Fibroblast of lung (primary cell): Measurements from ENCODE around the gene AKT2. TPM values are rescaled to one million over a fixed set of nuclear protein-coding genes. Genes with fewer than 3 reads are reported as not detected.

ENCODE experiments used
- DNase-seq, 2 donors: peaks; one replicate each; pipeline versions ENCODE4 v3.0.0 to v3.0.0-alpha.2; 2010; ENCODE audit warnings: low read depth in 2 of 2
- H2AFZ ChIP-seq: 2 replicates; pipeline ENCODE4 v1.5.1; 2012; ENCODE audit warnings: low read length, control low read depth, inconsistent platforms
- H3K27ac ChIP-seq: 2 replicates; pipeline ENCODE4 v1.5.1; 2011; ENCODE audit warnings: low read length, control low read depth; ENCODE audit not compliant: insufficient read depth
- H3K27me3 ChIP-seq: 2 replicates; pipeline ENCODE4 v1.5.1; 2011; ENCODE audit warnings: mild to moderate bottlenecking, low read length; ENCODE audit not compliant: control insufficient read depth, insufficient read depth
- H3K36me3 ChIP-seq: 2 replicates; pipeline ENCODE4 v1.5.1; 2011; ENCODE audit warnings: low read length; ENCODE audit not compliant: control insufficient read depth, insufficient read depth
- H3K4me1 ChIP-seq: 2 replicates; pipeline ENCODE4 v1.5.1; 2011; ENCODE audit warnings: low read length; ENCODE audit not compliant: control insufficient read depth, insufficient read depth; ENCODE audit errors: extremely low read depth
- H3K4me2 ChIP-seq: 2 replicates; pipeline ENCODE4 v1.5.1; 2011; ENCODE audit warnings: low read length, control low read depth; ENCODE audit not compliant: insufficient read depth; ENCODE audit errors: extremely low read depth
- H3K4me3 ChIP-seq, 4 experiments: fragments of 200-600 bp in 1 of 4; sonication (generic) in 1 of 4; replicated peaks in 1 of 4; 2 replicates each; pipeline ENCODE4 v1.5.1; 2011 to 2016; ENCODE audit warnings: low read length in 4 of 4, low read depth in 3 of 4, mild to moderate bottlenecking in 3 of 4, control low read depth in 2 of 4, inconsistent platforms in 1 of 4, mixed read lengths in 1 of 4; ENCODE audit not compliant: insufficient read depth in 1 of 4; ENCODE audit errors: control extremely low read depth in 1 of 4
- H3K79me2 ChIP-seq: 2 replicates; pipeline ENCODE4 v1.5.1; 2012; ENCODE audit warnings: mild to moderate bottlenecking, low read length, inconsistent platforms; ENCODE audit not compliant: control insufficient read depth, insufficient read depth
- H3K9ac ChIP-seq: 2 replicates; pipeline ENCODE4 v1.5.1; 2011; ENCODE audit warnings: mild to moderate bottlenecking, low read length, control low read depth; ENCODE audit not compliant: insufficient read depth
- H3K9me3 ChIP-seq: 2 replicates; pipeline ENCODE4 v1.5.1; 2012; ENCODE audit warnings: low read depth, low read length; ENCODE audit not compliant: control insufficient read depth, insufficient read depth
- H4K20me1 ChIP-seq: 2 replicates; pipeline ENCODE4 v1.5.1; 2011; ENCODE audit warnings: low read length; ENCODE audit not compliant: control insufficient read depth, insufficient read depth; ENCODE audit errors: extremely low read depth
- EZH2 ChIP-seq: IDR thresholded peaks from 2 replicates; pipeline ENCODE4 v1.5.1; 2012; ENCODE audit warnings: low read length, control low read depth, mild to moderate bottlenecking; ENCODE audit errors: missing control alignments
- polyA plus RNA-seq, 2 donors: library from polyadenylated mRNA; depleted of rRNA in 1 of 2; stranded (reverse) in 1 of 2; unstranded in 1 of 2; fragments of >200 nt; gene quantifications; 2 replicates each; pipeline ENCODE4 v1.2.1, GENCODE V29; 2011 to 2012; ENCODE audit warnings: missing spikeins in 1 of 2
- total RNA-seq: library from RNA; depleted of rRNA; stranded (reverse); fragments of >200 nt; gene quantifications from 2 replicates; pipeline ENCODE4 v1.2.1, GENCODE V29; 2014
- TF ChIP-seq, protein P1 (sequence below), 2 donors: IDR thresholded peaks in 1 of 2; conservative IDR thresholded peaks in 1 of 2; 1 replicate in 1 of 2; 2 replicates in 1 of 2; pipeline ENCODE4 v1.5.1; 2011 to 2012; ENCODE audit warnings: low read length in 2 of 2, control low read depth in 1 of 2, inconsistent platforms in 1 of 2, low read depth in 1 of 2, mild to moderate bottlenecking in 1 of 2

Gene AKT2
- total and polyA plus RNA-seq, 2 donors (not counting 1 experiment from before 2014, with no cell fraction given), result 76.0 to 81.5 TPM

DNA sequence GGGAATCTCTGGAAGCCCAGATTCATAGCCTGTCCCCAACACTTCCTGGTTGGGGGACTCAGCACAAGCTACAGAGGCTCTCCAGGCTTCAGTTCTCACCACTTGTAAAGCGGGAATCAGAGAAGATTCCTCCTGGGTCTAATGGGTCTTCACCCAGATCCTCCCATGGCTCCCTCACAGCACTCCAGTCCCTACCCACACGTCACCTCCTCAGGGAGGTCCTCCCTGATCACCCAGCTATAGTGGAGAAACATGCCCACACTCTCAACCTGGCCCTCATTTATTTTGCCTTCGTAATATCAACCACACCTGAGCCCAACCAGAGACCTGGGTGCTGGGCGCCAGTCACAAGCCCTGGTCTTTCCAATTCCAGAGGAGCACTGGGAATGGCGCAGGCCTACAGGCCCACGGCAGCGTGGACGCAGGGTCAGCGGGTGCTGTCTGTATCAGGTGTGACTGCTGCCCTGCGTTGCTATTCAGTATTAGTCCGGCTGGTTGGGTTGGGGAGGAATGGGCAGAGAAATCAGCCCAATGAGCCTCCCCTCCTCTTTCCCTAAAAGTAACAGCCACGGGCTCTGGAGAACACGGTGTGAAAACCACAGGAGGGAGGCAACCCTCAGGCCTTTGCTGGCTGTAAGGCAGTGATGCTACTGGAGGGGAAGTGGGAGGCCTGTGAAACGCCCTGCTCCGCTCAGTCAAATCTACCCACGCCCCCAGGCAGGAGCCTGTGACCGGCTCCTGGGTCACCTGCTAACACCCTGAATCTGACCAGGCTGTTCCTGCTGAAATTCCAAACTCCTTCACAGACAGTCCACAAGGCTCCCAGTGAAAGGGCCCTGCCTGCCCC, 5.2 kb downstream of the AKT2 start:
- Histone ChIP-seq H3K79me2 (peaks cover 90% of the 10 kb centered on the region), H3K9me3 (no peaks in the 10 kb centered on the region), H3K27ac (peak overlapping the region; percentile 28), H3K36me3 (peaks cover 7% of the 10 kb centered on the region), H3K4me2 (peak overlapping the region; percentile 66), H3K27me3 (no peaks in the 10 kb centered on the region), H4K20me1 (peaks cover 1% of the 10 kb centered on the region), H3K9ac (no peak overlapping the region), H3K4me3 (peak overlapping the region in 1 of 4 experiments; percentile 47), H2AFZ (no peak overlapping the region), H3K4me1 (peaks cover 14% of the 10 kb centered on the region)
- TF ChIP-seq, protein P1, sequence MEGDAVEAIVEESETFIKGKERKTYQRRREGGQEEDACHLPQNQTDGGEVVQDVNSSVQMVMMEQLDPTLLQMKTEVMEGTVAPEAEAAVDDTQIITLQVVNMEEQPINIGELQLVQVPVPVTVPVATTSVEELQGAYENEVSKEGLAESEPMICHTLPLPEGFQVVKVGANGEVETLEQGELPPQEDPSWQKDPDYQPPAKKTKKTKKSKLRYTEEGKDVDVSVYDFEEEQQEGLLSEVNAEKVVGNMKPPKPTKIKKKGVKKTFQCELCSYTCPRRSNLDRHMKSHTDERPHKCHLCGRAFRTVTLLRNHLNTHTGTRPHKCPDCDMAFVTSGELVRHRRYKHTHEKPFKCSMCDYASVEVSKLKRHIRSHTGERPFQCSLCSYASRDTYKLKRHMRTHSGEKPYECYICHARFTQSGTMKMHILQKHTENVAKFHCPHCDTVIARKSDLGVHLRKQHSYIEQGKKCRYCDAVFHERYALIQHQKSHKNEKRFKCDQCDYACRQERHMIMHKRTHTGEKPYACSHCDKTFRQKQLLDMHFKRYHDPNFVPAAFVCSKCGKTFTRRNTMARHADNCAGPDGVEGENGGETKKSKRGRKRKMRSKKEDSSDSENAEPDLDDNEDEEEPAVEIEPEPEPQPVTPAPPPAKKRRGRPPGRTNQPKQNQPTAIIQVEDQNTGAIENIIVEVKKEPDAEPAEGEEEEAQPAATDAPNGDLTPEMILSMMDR (conservative IDR thresholded peaks at IDR 0.05 in 1 of 2, IDR thresholded peaks at IDR 0.05 in 1 of 2; ENCODE audit: low read depth in 1 of 2, low read length in 2 of 2), result no peak
- no peak for TF ChIP-seq EZH2
- no peak for DNase-seq

- H3K36me3 ChIP-seq, result peaks cover 7% of the 10 kb centered on the region
- H3K9ac ChIP-seq, result peak overlapping the region; percentile 4
- H4K20me1 ChIP-seq, result peaks cover 1% of the 10 kb centered on the region
- peak; percentile 14 to 78 for DNase-seq
- no peak overlapping the region for H2AFZ ChIP-seq
- TF ChIP-seq EZH2, result no peak
- H3K27ac ChIP-seq, result peak overlapping the region; percentile 23
- H3K27me3 ChIP-seq, result no peaks in the 10 kb centered on the region
- H3K4me1 ChIP-seq, result peaks cover 14% of the 10 kb centered on the region
- H3K4me3 ChIP-seq, result peak overlapping the region in 2 of 4 experiments; percentile 23 to 47
- peaks cover 91% of the 10 kb centered on the region for H3K79me2 ChIP-seq
- no peaks in the 10 kb centered on the region for H3K9me3 ChIP-seq
- H3K4me2 ChIP-seq, result peak overlapping the region; percentile 66
Observed at GRCh38 chr19:40279120-40279551, 6.0 kb downstream of the AKT2 start.

- Histone ChIP-seq H3K36me3 (peaks cover 7% of the 10 kb centered on the region), H3K27me3 (no peaks in the 10 kb centered on the region), H2AFZ (no peak overlapping the region), H3K79me2 (peaks cover 91% of the 10 kb centered on the region), H3K9ac (peak overlapping the region; percentile 7), H3K4me2 (peak overlapping the region; percentile 66), H4K20me1 (peaks cover 1% of the 10 kb centered on the region), H3K27ac (no peak overlapping the region), H3K4me1 (peaks cover 10% of the 10 kb centered on the region), H3K9me3 (no peaks in the 10 kb centered on the region), H3K4me3 (peak overlapping the region in 2 of 4 experiments; percentile 23 to 47)
- TF ChIP-seq EZH2, result no peak
- DNase-seq, result no peak
Observed at GRCh38 chr19:40278361-40279035, 6.6 kb downstream of the AKT2 start.
